NK-92 (cell line): ENCODE data around the gene ACRBP.
"Not testable (repeated sequence)": the region's sequence is repeated elsewhere in the genome, so short reads cannot be mapped to it uniquely, and the experiment has no call there.

Experiments
- DNase-seq: peaks from one replicate; lab custom pipeline; 2025; ENCODE audit not compliant: unreplicated experiment; lab: John Stamatoyannopoulos, UW

Gene ACRBP

GRCh38 chr12:6618483-6619225 is 28.6 kb downstream of the ACRBP start:
- DNase-seq = no peak

- DNase-seq = no peak
Observed at GRCh38 chr12:6615802-6616201, 31.4 kb downstream of the ACRBP start.

GRCh38 chr12:6614513-6615172 is 32.6 kb downstream of the ACRBP start:
- DNase-seq = no peak

GRCh38 chr12:6613776-6614512 is 33.3 kb downstream of the ACRBP start:
- DNase-seq = no peak

GRCh38 chr12:6613015-6613775 is 34.0 kb downstream of the ACRBP start:
- DNase-seq = no peak

- DNase-seq = no peak
Observed at GRCh38 chr12:6612652-6613014, 34.6 kb downstream of the ACRBP start.

GRCh38 chr12:6612247-6612646 is 35.0 kb downstream of the ACRBP start:
- DNase-seq = no peak

GRCh38 chr12:6608592-6609281 is 38.5 kb downstream of the ACRBP start:
- DNase-seq = no peak

GRCh38 chr12:6607751-6608591 is 39.3 kb downstream of the ACRBP start:
- no peak for DNase-seq

GRCh38 chr12:6606331-6607131 is 40.7 kb downstream of the ACRBP start:
- no peak for DNase-seq

GRCh38 chr12:6605421-6606330 is 41.6 kb downstream of the ACRBP start:
- DNase-seq = no peak

- DNase-seq = no peak
Observed at GRCh38 chr12:6604259-6605029, 42.8 kb downstream of the ACRBP start.

GRCh38 chr12:6603095-6603567 is 44.1 kb downstream of the ACRBP start:
- DNase-seq = no peak

GRCh38 chr12:6602526-6602925 is 44.7 kb downstream of the ACRBP start:
- DNase-seq = no peak

- DNase-seq = not testable (repeated sequence)
Observed at GRCh38 chr12:6595673-6596072, 51.6 kb downstream of the ACRBP start.

- no peak for DNase-seq
Observed at GRCh38 chr12:6592087-6592486, 55.1 kb downstream of the ACRBP start.
